Hepatocyte (in vitro differentiated cells): ENCODE results near the gene MMP28. TPM values are rescaled to one million over a fixed set of nuclear protein-coding genes. Genes with fewer than 3 reads are reported as not detected.

Source experiments
- DNase-seq: peaks from one replicate; pipeline ENCODE4 v3.0.0-alpha.2; 2016; ENCODE audit warnings: low spot score
- H2AFZ ChIP-seq: fragments of 200-600 bp; sonication (generic); 2 replicates; pipeline ENCODE4 v1.6.0; 2016; ENCODE audit warnings: antibody characterized with exemption, mild to moderate bottlenecking
- H3K27ac ChIP-seq: fragments of 200-600 bp; sonication (generic); 2 replicates; pipeline ENCODE4 v1.5.1; 2016; ENCODE audit warnings: mild to moderate bottlenecking
- H3K27me3 ChIP-seq: fragments of 200-600 bp; sonication (generic); 2 replicates; pipeline ENCODE4 v1.6.1; 2016
- H3K36me3 ChIP-seq: fragments of 200-600 bp; sonication (generic); replicated peaks from 2 replicates; pipeline ENCODE4 v1.5.1; 2016; ENCODE audit warnings: low read depth; ENCODE audit not compliant: insufficient read depth
- H3K4me1 ChIP-seq: fragments of 200-600 bp; sonication (generic); 2 replicates; pipeline ENCODE4 v1.5.1; 2016; ENCODE audit warnings: mild to moderate bottlenecking, moderate library complexity; ENCODE audit not compliant: insufficient read depth
- H3K4me2 ChIP-seq: fragments of 200-600 bp; sonication (generic); 2 replicates; pipeline ENCODE4 v1.6.0; 2016
- H3K4me3 ChIP-seq: fragments of 200-600 bp; sonication (generic); 2 replicates; pipeline ENCODE4 v1.5.1; 2016; ENCODE audit warnings: mild to moderate bottlenecking
- H3K79me2 ChIP-seq: fragments of 200-600 bp; sonication (generic); 2 replicates; pipeline ENCODE4 v1.6.0; 2017; ENCODE audit warnings: mild to moderate bottlenecking
- H3K9me2 ChIP-seq: fragments of 200-600 bp; sonication (generic); replicated peaks from 2 replicates; pipeline ENCODE4 v1.6.0; 2017; ENCODE audit warnings: mild to moderate bottlenecking; ENCODE audit not compliant: insufficient read depth
- H3K9me3 ChIP-seq: fragments of 200-600 bp; sonication (generic); 2 replicates; pipeline ENCODE4 v1.5.1; 2016; ENCODE audit warnings: low read depth, mild to moderate bottlenecking
- H4K20me1 ChIP-seq: fragments of 200-600 bp; sonication (generic); 2 replicates; pipeline ENCODE4 v1.6.0; 2016; ENCODE audit warnings: mild to moderate bottlenecking; ENCODE audit not compliant: insufficient read depth, poor library complexity, severe bottlenecking
- CTCF ChIP-seq: fragments of 200-600 bp; sonication (generic); IDR thresholded peaks from 2 replicates; pipeline ENCODE4 v1.5.1; 2016; ENCODE audit warnings: antibody characterized with exemption, mild to moderate bottlenecking; ENCODE audit not compliant: poor library complexity
- EZH2 ChIP-seq: fragments of 200-600 bp; sonication (generic); IDR thresholded peaks from 2 replicates; pipeline ENCODE4 v1.6.1; 2016; ENCODE audit warnings: antibody characterized with exemption, mild to moderate bottlenecking, borderline replicate concordance
- EZH2phosphoT487 ChIP-seq: fragments of 200-600 bp; sonication (generic); IDR thresholded peaks from one replicate; pipeline ENCODE4 v1.6.1; 2018; ENCODE audit warnings: antibody characterized with exemption, mild to moderate bottlenecking, low read depth, moderate library complexity; ENCODE audit not compliant: unreplicated experiment, severe bottlenecking
- WGBS: methylation state at CpG from one replicate; pipeline ENCODE4 v1.1.6; 2016; ENCODE audit warnings: low lambda C conversion rate; ENCODE audit errors: missing lambda C conversion rate; 5-methylcytosine and 5-hydroxymethylcytosine counted together
- polyA plus RNA-seq: library from polyadenylated mRNA; unstranded; fragments of >200 nt; fragmentation: Nextera tagmentation; extraction: Ambion mirVana; gene quantifications from 2 replicates; pipeline ENCODE4 v1.2.1, GENCODE V29; 2016
- total RNA-seq: library from RNA; depleted of rRNA; stranded (reverse); fragments of >200 nt; gene quantifications from 2 replicates; pipeline ENCODE4 v1.2.3, GENCODE V29; 2014

The MMP28 gene
- total and polyA plus RNA-seq, 2 experiments from 2014 or later, result 12.0 to 18.0 TPM

GRCh38 chr17:35734396-35734795 is 61.0 kb downstream of the MMP28 start:
- no peaks in the 10 kb centered on the region for H3K27me3 ChIP-seq
- H3K27ac ChIP-seq, result no peak overlapping the region
- DNase-seq, result no peak
- no peak overlapping the region for H2AFZ ChIP-seq
- 94% methylated on average over 7 of the region's 7 CpGs for WGBS
- no peaks in the 10 kb centered on the region for H4K20me1 ChIP-seq
- H3K4me2 ChIP-seq, result no peak overlapping the region
- H3K79me2 ChIP-seq, result no peaks in the 10 kb centered on the region
- no peak for TF ChIP-seq CTCF
- TF ChIP-seq EZH2phosphoT487, result no peak
- no peak for TF ChIP-seq EZH2
- no peaks in the 10 kb centered on the region for H3K9me3 ChIP-seq
- no peaks in the 10 kb centered on the region for H3K9me2 ChIP-seq
- H3K4me1 ChIP-seq, result peaks cover 5% of the 10 kb centered on the region
- H3K4me3 ChIP-seq, result no peak overlapping the region
- H3K36me3 ChIP-seq, result no peaks in the 10 kb centered on the region

GRCh38 chr17:35733366-35733765 is 62.1 kb downstream of the MMP28 start:
- Histone ChIP-seq H3K27ac (no peak overlapping the region), H4K20me1 (no peaks in the 10 kb centered on the region), H2AFZ (no peak overlapping the region), H3K36me3 (no peaks in the 10 kb centered on the region), H3K4me1 (peaks cover 5% of the 10 kb centered on the region), H3K9me2 (no peaks in the 10 kb centered on the region), H3K9me3 (no peaks in the 10 kb centered on the region), H3K4me2 (no peak overlapping the region), H3K27me3 (no peaks in the 10 kb centered on the region), H3K4me3 (no peak overlapping the region), H3K79me2 (no peaks in the 10 kb centered on the region)
- WGBS, result 76% methylated on average over 6 of the region's 6 CpGs
- no peak for TF ChIP-seq EZH2phosphoT487
- no peak for DNase-seq

GRCh38 chr17:35732806-35733136 is 62.7 kb downstream of the MMP28 start:
- Histone ChIP-seq H4K20me1 (no peaks in the 10 kb centered on the region), H3K79me2 (no peaks in the 10 kb centered on the region), H3K27me3 (no peaks in the 10 kb centered on the region), H3K9me3 (no peaks in the 10 kb centered on the region), H3K27ac (no peak overlapping the region), H2AFZ (no peak overlapping the region), H3K4me3 (no peak overlapping the region), H3K9me2 (no peaks in the 10 kb centered on the region), H3K36me3 (no peaks in the 10 kb centered on the region), H3K4me2 (peak overlapping the region; percentile 96), H3K4me1 (peaks cover 6% of the 10 kb centered on the region)
- TF ChIP-seq EZH2, result no peak
- TF ChIP-seq EZH2phosphoT487, result no peak
- TF ChIP-seq CTCF, result no peak
- DNase-seq, result no peak
- 67% methylated on average over 1 of the region's 1 CpG for WGBS

- Histone ChIP-seq H3K79me2 (no peaks in the 10 kb centered on the region), H3K36me3 (no peaks in the 10 kb centered on the region), H2AFZ (peak overlapping the region; percentile 84), H3K27ac (no peak overlapping the region), H3K9me3 (no peaks in the 10 kb centered on the region), H3K4me2 (peak overlapping the region; percentile 96), H3K4me1 (peaks cover 12% of the 10 kb centered on the region), H4K20me1 (no peaks in the 10 kb centered on the region), H3K27me3 (no peaks in the 10 kb centered on the region), H3K9me2 (no peaks in the 10 kb centered on the region), H3K4me3 (peak overlapping the region; percentile 89)
- 16% methylated on average over 22 of the region's 47 CpGs for WGBS
- TF ChIP-seq EZH2 (no peak), EZH2phosphoT487 (no peak), CTCF (no peak)
- no peak for DNase-seq
Observed at GRCh38 chr17:35731917-35732805, 63.3 kb downstream of the MMP28 start.
